ENCODE data around the gene P2RX6.

P2RX6 gene

GRCh38 chr22:20980523-20980922 lies 34.4 kb upstream of the P2RX6 start:
- no peak for DNase-seq

- no peak for DNase-seq
Measured at GRCh38 chr22:20980938-20981722, 33.8 kb upstream of the P2RX6 start.

GRCh38 chr22:20981787-20982562 lies 33.0 kb upstream of the P2RX6 start, which contains the start of gene LZTR1:
TSS of gene LZTR1 (plus strand) at chr22:20982297. CDS start at chr22:20982372, 75 bp downstream.
- peak; percentile 57 for DNase-seq

- DNase-seq, result no peak
Measured at GRCh38 chr22:20982563-20982882, 32.4 kb upstream of the P2RX6 start.

- no peak for DNase-seq
Measured at GRCh38 chr22:20983081-20983771, 31.7 kb upstream of the P2RX6 start.

GRCh38 chr22:20985720-20986119 lies 29.2 kb upstream of the P2RX6 start:
- no peak for DNase-seq

- no peak for DNase-seq
Measured at GRCh38 chr22:20986365-20986764, 28.6 kb upstream of the P2RX6 start.

- DNase-seq, result no peak
Measured at GRCh38 chr22:20987375-20987774, 27.6 kb upstream of the P2RX6 start.

GRCh38 chr22:20988573-20989322 lies 26.2 kb upstream of the P2RX6 start:
- DNase-seq, result no peak

- DNase-seq, result no peak
Measured at GRCh38 chr22:20989323-20990138, 25.4 kb upstream of the P2RX6 start.

- DNase-seq, result no peak
Measured at GRCh38 chr22:20990184-20991180, 24.5 kb upstream of the P2RX6 start.

GRCh38 chr22:20991252-20992055 lies 23.5 kb upstream of the P2RX6 start:
- no peak for DNase-seq

- DNase-seq, result no peak
Measured at GRCh38 chr22:20992056-20992442, 22.9 kb upstream of the P2RX6 start.

- DNase-seq, result no peak
Measured at GRCh38 chr22:20992456-20993303, 22.3 kb upstream of the P2RX6 start.

- DNase-seq, result no peak
Measured at GRCh38 chr22:20993304-20994127, 21.4 kb upstream of the P2RX6 start.

GRCh38 chr22:20994128-20994901 lies 20.6 kb upstream of the P2RX6 start:
- no peak for DNase-seq

GRCh38 chr22:20994902-20995241 lies 20.1 kb upstream of the P2RX6 start:
- no peak for DNase-seq

Data from activated CD4-positive, alpha-beta T cell treated with anti-CD3 and anti-CD28 coated beads, Interleukin-2, amount 50 U/mL, for 1 hour (primary cell).